ENCODE data around the gene FBN2. TPM values are rescaled to one million over a fixed set of nuclear protein-coding genes. Genes with fewer than 3 reads are reported as not detected.
A peak's percentile ranks its signal among the peaks of the same experiment; 100 is the strongest.

FBN2 gene
- total and polyA plus RNA-seq, 11 donors, result 7.4 to 28.0 (median 9.7) TPM

DNA sequence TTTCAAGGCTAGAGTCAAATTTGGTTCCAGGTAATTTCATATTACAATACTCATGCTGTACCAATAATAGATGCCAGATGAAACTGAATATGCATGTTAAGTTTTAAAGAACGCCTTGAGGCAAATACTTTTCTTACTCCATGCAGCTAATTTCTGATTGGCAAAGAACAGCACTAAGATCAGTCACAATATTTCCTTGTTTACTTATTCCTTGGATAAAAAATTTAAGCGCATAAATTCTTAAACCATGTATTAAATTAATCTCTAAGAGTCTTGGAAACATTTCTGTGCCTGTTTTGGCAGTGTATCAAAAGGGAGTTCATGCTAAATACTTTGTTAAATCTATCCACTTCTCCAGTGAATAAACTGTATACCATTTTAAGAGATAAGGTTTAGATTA is 281.0 kb downstream of the FBN2 start:
- no peaks in the 10 kb centered on the region for H3K27me3 ChIP-seq
- peaks cover 0 to 4% (median 0%) of the 10 kb centered on the region in 12 donors for H3K9me3 ChIP-seq
- no peak for DNase-seq
- H3K36me3 ChIP-seq, result peaks cover 0 to 24% (median 0%) of the 10 kb centered on the region in 9 donors
- H3K4me3 ChIP-seq, result no peak overlapping the region
- 67 to 74% (median 70%) methylated on average over 2 of the region's 2 CpGs for WGBS, 4 donors
- H3K27ac ChIP-seq, result no peak overlapping the region
- intact Hi-C loops (cut with DNase I), result no loop called here
- H3K4me1 ChIP-seq, result peaks cover 0 to 12% (median 4%) of the 10 kb centered on the region in 12 donors
- no peak for ATAC-seq
- TF ChIP-seq, protein P1, sequence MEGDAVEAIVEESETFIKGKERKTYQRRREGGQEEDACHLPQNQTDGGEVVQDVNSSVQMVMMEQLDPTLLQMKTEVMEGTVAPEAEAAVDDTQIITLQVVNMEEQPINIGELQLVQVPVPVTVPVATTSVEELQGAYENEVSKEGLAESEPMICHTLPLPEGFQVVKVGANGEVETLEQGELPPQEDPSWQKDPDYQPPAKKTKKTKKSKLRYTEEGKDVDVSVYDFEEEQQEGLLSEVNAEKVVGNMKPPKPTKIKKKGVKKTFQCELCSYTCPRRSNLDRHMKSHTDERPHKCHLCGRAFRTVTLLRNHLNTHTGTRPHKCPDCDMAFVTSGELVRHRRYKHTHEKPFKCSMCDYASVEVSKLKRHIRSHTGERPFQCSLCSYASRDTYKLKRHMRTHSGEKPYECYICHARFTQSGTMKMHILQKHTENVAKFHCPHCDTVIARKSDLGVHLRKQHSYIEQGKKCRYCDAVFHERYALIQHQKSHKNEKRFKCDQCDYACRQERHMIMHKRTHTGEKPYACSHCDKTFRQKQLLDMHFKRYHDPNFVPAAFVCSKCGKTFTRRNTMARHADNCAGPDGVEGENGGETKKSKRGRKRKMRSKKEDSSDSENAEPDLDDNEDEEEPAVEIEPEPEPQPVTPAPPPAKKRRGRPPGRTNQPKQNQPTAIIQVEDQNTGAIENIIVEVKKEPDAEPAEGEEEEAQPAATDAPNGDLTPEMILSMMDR (IDR thresholded peaks at IDR 0.05), result no peak
- no peak for TF ChIP-seq POLR2A (IDR thresholded peaks at IDR 0.05)

DNA sequence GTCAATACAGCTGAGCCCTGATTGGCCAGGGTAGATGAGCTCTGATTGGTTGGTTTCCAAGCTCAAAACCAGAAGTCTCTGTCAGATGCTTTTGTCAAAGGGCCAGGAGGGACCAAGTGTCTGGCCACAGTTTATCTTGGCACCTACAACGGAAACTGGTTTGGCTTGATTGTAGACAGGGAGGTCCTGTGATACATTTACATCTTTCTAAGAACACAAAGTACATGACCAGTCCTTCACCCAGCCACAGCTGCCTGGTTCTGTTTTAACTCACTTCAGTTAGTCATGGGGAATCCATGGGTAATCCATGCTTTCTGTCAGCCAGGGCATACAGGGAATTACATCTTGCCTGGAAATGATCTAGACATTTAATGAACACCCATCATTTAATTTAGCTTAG is 283.3 kb downstream of the FBN2 start:
- intact Hi-C loops (cut with DNase I), result no loop called here
- peak; percentile 45 to 84 (median 66) for ATAC-seq
- DNase-seq, result peak in 2 of 5 donors; percentile 23 to 40
- 10 to 50% (median 22%) methylated on average over 1 of the region's 1 CpG for WGBS, 4 donors
- no peak overlapping the region for H3K4me3 ChIP-seq
- H3K36me3 ChIP-seq, result peaks cover 0 to 12% (median 0%) of the 10 kb centered on the region in 9 donors
- H3K4me1 ChIP-seq, result peaks cover 0 to 12% (median 4%) of the 10 kb centered on the region in 12 donors
- peaks cover 0 to 4% (median 0%) of the 10 kb centered on the region in 12 donors for H3K9me3 ChIP-seq
- H3K27me3 ChIP-seq, result no peaks in the 10 kb centered on the region
- peak overlapping the region in 1 of 12 donors; percentile 26 for H3K27ac ChIP-seq
- TF ChIP-seq, protein P1 (IDR thresholded peaks at IDR 0.05), result no peak
- no peak for TF ChIP-seq POLR2A (IDR thresholded peaks at IDR 0.05)

DNA sequence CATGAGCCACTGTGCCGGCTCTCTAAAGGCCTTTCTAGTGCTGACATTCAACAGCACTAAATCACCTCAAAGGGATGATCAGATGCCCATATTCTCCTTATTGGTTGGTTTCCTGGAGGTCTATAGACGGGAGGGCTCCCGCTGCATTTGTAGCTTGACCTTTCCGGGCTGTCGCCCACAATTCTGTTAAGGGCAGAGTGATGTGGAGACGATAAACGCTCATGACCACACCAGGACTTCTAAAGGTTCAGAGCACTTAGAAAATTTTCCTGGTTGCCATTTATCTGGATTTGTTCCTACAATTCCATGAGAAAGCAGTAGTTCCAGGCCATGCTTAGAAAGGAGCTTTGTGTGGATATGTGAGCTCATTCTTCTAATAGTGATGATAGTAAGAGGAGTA is 284.2 kb downstream of the FBN2 start:
- Histone ChIP-seq H3K4me3 (no peak overlapping the region), H3K4me1 (peaks cover 0 to 12% (median 4%) of the 10 kb centered on the region in 12 donors), H3K27ac (no peak overlapping the region), H3K27me3 (no peaks in the 10 kb centered on the region), H3K9me3 (peaks cover 0 to 4% (median 0%) of the 10 kb centered on the region in 12 donors), H3K36me3 (peaks cover 0 to 7% (median 0%) of the 10 kb centered on the region in 9 donors)
- TF ChIP-seq, protein P1 (IDR thresholded peaks at IDR 0.05), result no peak
- no peak for TF ChIP-seq POLR2A (IDR thresholded peaks at IDR 0.05)
- ATAC-seq (no peak), DNase-seq (no peak)
- WGBS, 4 donors, result 92 to 98% (median 95%) methylated on average over 7 of the region's 7 CpGs
- intact Hi-C loops (cut with DNase I), result no loop called here

DNA sequence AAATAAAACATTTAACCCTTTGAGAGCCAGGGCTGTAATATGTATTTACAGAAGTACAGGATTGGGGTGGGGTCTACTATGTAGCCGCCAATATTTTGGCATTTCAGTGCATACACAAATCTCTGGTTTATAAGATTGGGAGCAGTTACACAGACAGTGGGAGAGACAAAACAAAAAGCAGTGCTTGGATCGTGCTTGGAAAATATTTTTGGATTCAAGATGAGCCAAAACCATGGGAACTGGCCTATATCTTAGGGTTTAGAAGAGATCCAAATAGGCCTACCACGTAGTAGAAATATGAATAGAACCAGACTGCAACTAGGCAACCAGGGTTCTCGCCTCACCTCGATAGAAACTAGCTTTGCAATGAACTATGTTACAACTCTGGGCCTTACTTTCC is 284.9 kb downstream of the FBN2 start:
- Histone ChIP-seq H3K4me1 (peaks cover 0 to 12% (median 4%) of the 10 kb centered on the region in 12 donors), H3K4me3 (no peak overlapping the region), H3K27me3 (no peaks in the 10 kb centered on the region), H3K27ac (no peak overlapping the region), H3K9me3 (peaks cover 0 to 4% (median 0%) of the 10 kb centered on the region in 12 donors), H3K36me3 (peaks cover 0 to 4% (median 0%) of the 10 kb centered on the region in 9 donors)
- WGBS, 4 donors, result 74 to 80% (median 75%) methylated on average over 5 of the region's 5 CpGs
- TF ChIP-seq, protein P1 (IDR thresholded peaks at IDR 0.05), result no peak
- TF ChIP-seq POLR2A (IDR thresholded peaks at IDR 0.05), result no peak
- intact Hi-C loops (cut with DNase I), result no loop called here
- ATAC-seq, result no peak
- no peak for DNase-seq

All from heart left ventricle (tissue), 16 donors.